Gastrocnemius medialis (tissue), 4 donors: ENCODE results near the gene SUB1.

ENCODE experiments used
- CTCF ChIP-seq, 5 experiments: fragments of 450-650 bp in 3 of 5; fragments of 200-600 bp in 2 of 5; sonication (generic) in 2 of 5; IDR thresholded peaks in 4 of 5; conservative IDR thresholded peaks in 1 of 5; 1 replicate in 4 of 5; 2 replicates in 1 of 5; pipeline ENCODE4 v1.5.1; 2016 to 2019; ENCODE audit warnings: antibody characterized with exemption in 5 of 5, mild to moderate bottlenecking in 3 of 5, moderate library complexity in 3 of 5
- POLR2A ChIP-seq, 2 donors: fragments of 450-650 bp; IDR thresholded peaks; one replicate each; pipeline ENCODE4 v1.6.1; 2017; ENCODE audit warnings: antibody characterized with exemption in 2 of 2, mild to moderate bottlenecking in 2 of 2, moderate library complexity in 2 of 2

GRCh38 chr5:32551865-32552264 is 33.5 kb upstream of the SUB1 start:
- TF ChIP-seq CTCF (IDR thresholded peaks at IDR 0.05 in 4 of 5, conservative IDR thresholded peaks at IDR 0.05 in 1 of 5) (no peak), POLR2A (IDR thresholded peaks at IDR 0.05) (no peak)
